ENCODE data around the gene FGGY.

The FGGY gene

DNA sequence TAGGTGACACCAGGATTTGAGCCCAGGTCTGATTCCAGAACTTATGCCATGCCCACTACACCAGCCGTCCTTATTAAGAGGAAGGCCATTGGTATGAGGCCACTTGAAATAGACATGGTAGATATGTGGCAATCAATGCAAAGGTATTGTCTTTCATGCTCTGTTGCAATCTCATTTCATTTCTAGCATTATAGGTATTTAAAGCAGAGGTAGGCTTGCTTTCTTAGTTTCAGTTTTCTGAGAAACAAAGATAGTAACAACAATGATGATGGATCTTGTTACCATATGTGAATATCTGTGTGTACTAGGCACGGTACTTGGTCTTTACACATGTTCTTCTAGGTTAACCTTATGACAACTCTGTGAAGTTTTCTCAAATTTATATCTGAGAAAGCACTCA is 113.1 kb downstream of the FGGY start:
- CTCF ChIA-PET = no interaction called here
- H3K27ac ChIP-seq = no peak overlapping the region
- no peak for DNase-seq (ENCODE audit: low spot score)
- TF ChIP-seq, protein P1, sequence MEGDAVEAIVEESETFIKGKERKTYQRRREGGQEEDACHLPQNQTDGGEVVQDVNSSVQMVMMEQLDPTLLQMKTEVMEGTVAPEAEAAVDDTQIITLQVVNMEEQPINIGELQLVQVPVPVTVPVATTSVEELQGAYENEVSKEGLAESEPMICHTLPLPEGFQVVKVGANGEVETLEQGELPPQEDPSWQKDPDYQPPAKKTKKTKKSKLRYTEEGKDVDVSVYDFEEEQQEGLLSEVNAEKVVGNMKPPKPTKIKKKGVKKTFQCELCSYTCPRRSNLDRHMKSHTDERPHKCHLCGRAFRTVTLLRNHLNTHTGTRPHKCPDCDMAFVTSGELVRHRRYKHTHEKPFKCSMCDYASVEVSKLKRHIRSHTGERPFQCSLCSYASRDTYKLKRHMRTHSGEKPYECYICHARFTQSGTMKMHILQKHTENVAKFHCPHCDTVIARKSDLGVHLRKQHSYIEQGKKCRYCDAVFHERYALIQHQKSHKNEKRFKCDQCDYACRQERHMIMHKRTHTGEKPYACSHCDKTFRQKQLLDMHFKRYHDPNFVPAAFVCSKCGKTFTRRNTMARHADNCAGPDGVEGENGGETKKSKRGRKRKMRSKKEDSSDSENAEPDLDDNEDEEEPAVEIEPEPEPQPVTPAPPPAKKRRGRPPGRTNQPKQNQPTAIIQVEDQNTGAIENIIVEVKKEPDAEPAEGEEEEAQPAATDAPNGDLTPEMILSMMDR (conservative IDR thresholded peaks at IDR 0.05; ENCODE audit: low read depth) = no peak
- POLR2A ChIA-PET (ENCODE audit: low non-redundant PET) = no interaction called here

DNA sequence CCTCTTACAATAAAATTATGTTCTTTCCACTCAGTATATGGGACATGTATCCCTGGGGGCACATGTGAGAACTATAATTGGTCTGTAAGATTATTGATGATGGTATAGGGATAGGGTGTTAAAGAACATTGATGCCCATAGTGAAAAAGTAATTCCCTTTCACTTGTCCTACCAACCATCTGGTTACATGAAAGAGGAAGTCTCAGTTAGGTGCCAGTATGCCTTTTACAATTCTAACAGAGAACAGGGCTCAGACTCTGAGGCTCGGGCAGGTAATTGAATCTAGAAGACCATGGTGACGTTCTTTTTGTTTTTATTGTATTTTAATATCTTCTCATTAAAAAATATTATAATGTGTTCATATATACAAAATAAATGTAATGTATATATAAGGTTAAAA is 113.6 kb downstream of the FGGY start:
- no peak overlapping the region for H3K27ac ChIP-seq

DNA sequence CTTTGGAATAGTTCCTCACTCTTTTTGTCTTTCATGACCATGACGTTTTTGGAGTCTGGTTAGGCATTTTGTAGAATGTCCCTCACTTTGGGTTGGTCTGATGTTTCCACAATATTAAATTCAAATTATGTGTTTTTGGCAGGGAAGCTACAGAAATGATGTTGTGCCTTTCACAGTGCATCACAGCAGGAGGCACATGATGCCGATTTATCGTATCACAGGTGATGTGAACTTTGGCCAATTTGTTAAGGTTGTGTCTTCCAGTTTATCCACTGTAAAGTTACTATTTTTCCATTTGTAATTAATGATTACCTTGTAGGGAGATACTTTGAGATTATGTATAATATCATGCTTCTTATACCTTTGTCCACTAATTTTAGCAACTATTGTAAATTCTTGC is 114.3 kb downstream of the FGGY start:
- ChIA-PET POLR2A (ENCODE audit: low non-redundant PET) (no interaction called here), CTCF (interaction anchor here (0.6 kb wide), 1 partner anchor 16 kb away, joined by 3 read pairs; no protein-coding TSS in a partner anchor)
- H3K27ac ChIP-seq = no peak overlapping the region
- DNase-seq (ENCODE audit: low spot score) = no peak
- TF ChIP-seq, protein P1 (conservative IDR thresholded peaks at IDR 0.05; ENCODE audit: low read depth) = no peak

More for the DNA sequence above, 113.6 kb downstream of the FGGY start:
- TF ChIP-seq, protein P1 (conservative IDR thresholded peaks at IDR 0.05; ENCODE audit: low read depth) = no peak
- no peak for DNase-seq (ENCODE audit: low spot score)
- POLR2A ChIA-PET (ENCODE audit: low non-redundant PET) = no interaction called here
- CTCF ChIA-PET = no interaction called here

DNA sequence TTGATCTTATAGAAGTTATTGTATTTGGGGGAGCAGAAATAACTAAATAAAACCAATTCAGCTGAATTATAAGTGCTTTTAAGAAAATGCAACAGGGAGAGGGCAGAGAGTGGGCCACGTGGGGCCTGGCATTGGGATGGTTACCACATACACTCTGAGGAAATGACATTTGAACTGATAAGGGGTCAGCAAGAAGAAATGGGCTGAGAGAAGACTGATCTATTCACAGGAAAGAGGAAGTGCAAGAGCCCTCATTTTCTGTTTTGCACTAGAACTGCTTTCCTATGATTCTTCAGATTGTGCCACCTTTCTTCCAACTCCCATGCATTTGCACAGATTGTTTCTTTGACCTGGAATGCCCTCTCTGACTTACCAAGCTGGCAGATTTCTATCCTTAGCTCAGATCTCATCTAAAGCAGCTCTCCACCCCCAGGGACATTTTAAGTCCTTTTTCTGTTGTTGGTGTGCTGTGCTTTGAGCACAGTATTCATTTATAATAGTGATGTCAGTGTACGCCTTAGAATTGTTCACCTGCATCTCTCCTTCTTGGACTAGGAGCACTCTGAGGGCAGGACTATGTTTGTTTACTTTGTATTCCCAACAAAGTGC is 115.9 kb downstream of the FGGY start:
- ChIA-PET POLR2A (ENCODE audit: low non-redundant PET) (no interaction called here), CTCF (no interaction called here)
- no peak overlapping the region for H3K27ac ChIP-seq
- TF ChIP-seq, protein P1 (conservative IDR thresholded peaks at IDR 0.05; ENCODE audit: low read depth) = no peak
- DNase-seq (ENCODE audit: low spot score) = no peak

DNA sequence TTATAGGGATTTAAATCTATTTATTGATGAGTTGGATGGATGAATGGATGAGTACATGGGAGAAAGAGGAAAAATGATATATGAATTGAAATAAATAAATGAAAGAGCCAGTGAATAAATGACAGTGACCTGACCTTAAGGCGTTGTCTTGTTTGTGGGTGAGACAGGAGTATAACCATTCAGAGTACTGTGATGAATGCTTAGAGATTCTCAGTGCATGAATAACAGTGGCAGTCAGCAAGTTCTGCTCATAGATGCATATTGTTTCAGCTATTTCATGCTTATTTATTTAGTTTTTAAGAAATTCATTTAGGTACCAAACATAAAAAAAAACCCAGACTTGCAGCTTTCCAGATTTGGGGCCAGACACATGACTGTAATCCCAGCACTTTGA is 116.4 kb downstream of the FGGY start:
- TF ChIP-seq, protein P1 (conservative IDR thresholded peaks at IDR 0.05; ENCODE audit: low read depth) = no peak
- CTCF ChIA-PET = no interaction called here
- H3K27ac ChIP-seq = no peak overlapping the region
- POLR2A ChIA-PET (ENCODE audit: low non-redundant PET) = no interaction called here
- DNase-seq (ENCODE audit: low spot score) = no peak

DNA sequence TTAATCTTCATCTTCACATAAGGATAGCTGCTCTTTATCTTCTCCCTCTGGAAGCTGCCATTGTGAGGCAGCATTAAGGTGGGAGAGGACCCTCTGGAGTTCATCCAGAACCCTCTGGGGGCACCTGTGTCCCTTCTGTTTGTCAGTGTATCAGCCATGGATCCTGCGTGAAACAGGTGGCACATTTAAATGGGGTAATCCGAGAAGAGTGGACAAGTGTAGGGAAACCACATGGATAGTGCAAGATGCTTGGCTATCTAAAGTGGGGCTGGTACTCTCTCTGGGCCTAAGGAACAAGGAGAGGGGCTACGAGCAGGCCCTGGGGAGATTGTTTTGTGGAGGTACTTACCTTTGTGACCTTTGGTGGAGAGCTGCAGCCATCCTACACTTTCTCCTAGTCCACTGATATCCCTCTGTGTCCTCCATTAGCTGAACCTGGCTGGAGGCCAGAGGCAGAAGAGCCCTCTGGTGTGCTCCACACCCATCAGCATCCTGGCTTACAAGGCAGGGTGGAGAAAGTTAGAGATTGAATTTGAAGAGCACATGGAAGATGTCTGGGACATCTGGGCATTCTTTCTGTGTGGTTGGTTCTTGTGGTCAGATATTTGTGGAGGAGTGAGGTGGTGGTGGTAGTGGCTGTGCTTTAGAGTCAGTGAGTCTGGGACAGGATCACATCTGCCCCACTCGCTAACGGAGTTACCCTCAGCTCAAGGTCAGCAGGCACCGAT is 117.7 kb downstream of the FGGY start:
- ChIA-PET CTCF (no interaction called here), POLR2A (ENCODE audit: low non-redundant PET) (no interaction called here)
- no peak overlapping the region for H3K27ac ChIP-seq
- TF ChIP-seq, protein P1 (conservative IDR thresholded peaks at IDR 0.05; ENCODE audit: low read depth) = no peak
- DNase-seq (ENCODE audit: low spot score) = no peak
